ENCODE data around the gene ZBTB16.
A peak's percentile ranks its signal among the peaks of the same experiment; 100 is the strongest.

The ZBTB16 gene

GRCh38 chr11:114059278-114059983 lies at the start of gene ZBTB16:
Gene ZBTB16 (plus strand): TSS chr11:114059711. CDS start chr11:114063301, 3,590 bp downstream.
- DNase-seq (ENCODE audit: low spot score) = peak; percentile 86

GRCh38 chr11:114010931-114011330 lies 48.6 kb upstream of the ZBTB16 start:
- no peak for DNase-seq (ENCODE audit: low spot score)

- no peak for DNase-seq (ENCODE audit: low spot score)
Measured at GRCh38 chr11:114011443-114011842, 48.1 kb upstream of the ZBTB16 start.

GRCh38 chr11:114015117-114015516 lies 44.4 kb upstream of the ZBTB16 start:
- DNase-seq (ENCODE audit: low spot score) = no peak

GRCh38 chr11:114016986-114017385 lies 42.5 kb upstream of the ZBTB16 start:
- DNase-seq (ENCODE audit: low spot score) = no peak

GRCh38 chr11:114017723-114018122 lies 41.8 kb upstream of the ZBTB16 start:
- DNase-seq (ENCODE audit: low spot score) = no peak

GRCh38 chr11:114019046-114019445 lies 40.5 kb upstream of the ZBTB16 start:
- no peak for DNase-seq (ENCODE audit: low spot score)

- DNase-seq (ENCODE audit: low spot score) = no peak
Measured at GRCh38 chr11:114019574-114019973, 39.9 kb upstream of the ZBTB16 start.

- DNase-seq (ENCODE audit: low spot score) = no peak
Measured at GRCh38 chr11:114025329-114025907, 34.1 kb upstream of the ZBTB16 start.

- DNase-seq (ENCODE audit: low spot score) = peak; percentile 60
Measured at GRCh38 chr11:114026355-114026754, 33.2 kb upstream of the ZBTB16 start.

GRCh38 chr11:114027391-114027790 lies 32.1 kb upstream of the ZBTB16 start:
- DNase-seq (ENCODE audit: low spot score) = no peak

- DNase-seq (ENCODE audit: low spot score) = no peak
Measured at GRCh38 chr11:114027926-114028325, 31.6 kb upstream of the ZBTB16 start.

- no peak for DNase-seq (ENCODE audit: low spot score)
Measured at GRCh38 chr11:114031246-114031966, 28.1 kb upstream of the ZBTB16 start.

- no peak for DNase-seq (ENCODE audit: low spot score)
Measured at GRCh38 chr11:114031967-114032320, 27.6 kb upstream of the ZBTB16 start.

GRCh38 chr11:114033066-114033465 lies 26.4 kb upstream of the ZBTB16 start:
- no peak for DNase-seq (ENCODE audit: low spot score)

- DNase-seq (ENCODE audit: low spot score) = no peak
Measured at GRCh38 chr11:114033572-114033971, 25.9 kb upstream of the ZBTB16 start.

GRCh38 chr11:114034956-114035355 lies 24.6 kb upstream of the ZBTB16 start:
- DNase-seq (ENCODE audit: low spot score) = no peak

- DNase-seq (ENCODE audit: low spot score) = peak; percentile 89
Measured at GRCh38 chr11:114036147-114036811, 23.2 kb upstream of the ZBTB16 start.

- DNase-seq (ENCODE audit: low spot score) = no peak
Measured at GRCh38 chr11:114036958-114037357, 22.6 kb upstream of the ZBTB16 start.

- DNase-seq (ENCODE audit: low spot score) = no peak
Measured at GRCh38 chr11:114039551-114039950, 20.0 kb upstream of the ZBTB16 start.

- no peak for DNase-seq (ENCODE audit: low spot score)
Measured at GRCh38 chr11:114040706-114041211, 18.8 kb upstream of the ZBTB16 start.

GRCh38 chr11:114042234-114042633 lies 17.3 kb upstream of the ZBTB16 start:
- DNase-seq (ENCODE audit: low spot score) = no peak
